Peyer's patch (tissue), 4 donors: Measurements from ENCODE around the gene NMUR2.

ENCODE experiments used
- POLR2A ChIP-seq, 2 donors: fragments of 450-650 bp; IDR thresholded peaks; one replicate each; pipeline ENCODE4 v1.5.1; 2017; ENCODE audit warnings: antibody characterized with exemption in 2 of 2, mild to moderate bottlenecking in 2 of 2, moderate library complexity in 2 of 2
- TF ChIP-seq, protein P1 (sequence below), 6 experiments: fragments of 450-650 bp in 4 of 6; fragments of 200-600 bp in 2 of 6; sonication (generic) in 1 of 6; IDR thresholded peaks; one replicate each; pipeline ENCODE4 v1.5.1; 2017 to 2019; ENCODE audit warnings: antibody characterized with exemption in 6 of 6, mild to moderate bottlenecking in 3 of 6, moderate library complexity in 1 of 6

- TF ChIP-seq, protein P1, sequence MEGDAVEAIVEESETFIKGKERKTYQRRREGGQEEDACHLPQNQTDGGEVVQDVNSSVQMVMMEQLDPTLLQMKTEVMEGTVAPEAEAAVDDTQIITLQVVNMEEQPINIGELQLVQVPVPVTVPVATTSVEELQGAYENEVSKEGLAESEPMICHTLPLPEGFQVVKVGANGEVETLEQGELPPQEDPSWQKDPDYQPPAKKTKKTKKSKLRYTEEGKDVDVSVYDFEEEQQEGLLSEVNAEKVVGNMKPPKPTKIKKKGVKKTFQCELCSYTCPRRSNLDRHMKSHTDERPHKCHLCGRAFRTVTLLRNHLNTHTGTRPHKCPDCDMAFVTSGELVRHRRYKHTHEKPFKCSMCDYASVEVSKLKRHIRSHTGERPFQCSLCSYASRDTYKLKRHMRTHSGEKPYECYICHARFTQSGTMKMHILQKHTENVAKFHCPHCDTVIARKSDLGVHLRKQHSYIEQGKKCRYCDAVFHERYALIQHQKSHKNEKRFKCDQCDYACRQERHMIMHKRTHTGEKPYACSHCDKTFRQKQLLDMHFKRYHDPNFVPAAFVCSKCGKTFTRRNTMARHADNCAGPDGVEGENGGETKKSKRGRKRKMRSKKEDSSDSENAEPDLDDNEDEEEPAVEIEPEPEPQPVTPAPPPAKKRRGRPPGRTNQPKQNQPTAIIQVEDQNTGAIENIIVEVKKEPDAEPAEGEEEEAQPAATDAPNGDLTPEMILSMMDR (IDR thresholded peaks at IDR 0.05): no peak
- no peak for TF ChIP-seq POLR2A (IDR thresholded peaks at IDR 0.05)
Observed at GRCh38 chr5:152439791-152440190, 34.7 kb upstream of the NMUR2 start.
